Testis (tissue), 2 donors: ENCODE measurements around the gene PGAP2.

Experiments
- POLR2A ChIP-seq: fragments of 450-650 bp; IDR thresholded peaks from one replicate; pipeline ENCODE4 v1.6.1; 2017; ENCODE audit warnings: antibody characterized with exemption, mild to moderate bottlenecking, moderate library complexity
- TF ChIP-seq, protein P1 (sequence below), 3 experiments: fragments of 450-650 bp in 2 of 3; fragments of 200-600 bp in 1 of 3; sonication (generic) in 1 of 3; IDR thresholded peaks; one replicate each; pipeline ENCODE4 v1.5.1; 2016 to 2019; ENCODE audit warnings: antibody characterized with exemption in 3 of 3, mild to moderate bottlenecking in 2 of 3, moderate library complexity in 1 of 3

DNA sequence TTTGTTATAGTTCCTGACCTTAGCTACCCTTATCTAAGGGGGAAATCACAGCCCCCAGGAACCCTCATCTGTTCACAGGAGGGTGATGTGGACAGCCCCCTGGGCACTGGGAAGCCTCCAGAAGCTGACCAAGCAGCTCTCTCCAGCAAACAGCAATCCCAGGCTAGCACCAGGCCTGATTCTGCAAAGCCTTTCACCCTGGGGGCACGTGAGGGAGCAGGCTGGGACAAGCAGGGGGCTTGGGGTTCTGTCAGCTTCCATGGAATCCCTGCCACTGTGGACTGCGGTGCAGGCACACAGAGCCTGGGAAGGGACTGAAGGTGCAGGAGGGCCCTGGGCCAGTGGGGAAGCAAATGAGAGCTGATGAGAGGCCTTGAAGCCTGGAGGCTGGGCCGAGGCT, 2.1 kb downstream of the PGAP2 start:
- TF ChIP-seq, protein P1, sequence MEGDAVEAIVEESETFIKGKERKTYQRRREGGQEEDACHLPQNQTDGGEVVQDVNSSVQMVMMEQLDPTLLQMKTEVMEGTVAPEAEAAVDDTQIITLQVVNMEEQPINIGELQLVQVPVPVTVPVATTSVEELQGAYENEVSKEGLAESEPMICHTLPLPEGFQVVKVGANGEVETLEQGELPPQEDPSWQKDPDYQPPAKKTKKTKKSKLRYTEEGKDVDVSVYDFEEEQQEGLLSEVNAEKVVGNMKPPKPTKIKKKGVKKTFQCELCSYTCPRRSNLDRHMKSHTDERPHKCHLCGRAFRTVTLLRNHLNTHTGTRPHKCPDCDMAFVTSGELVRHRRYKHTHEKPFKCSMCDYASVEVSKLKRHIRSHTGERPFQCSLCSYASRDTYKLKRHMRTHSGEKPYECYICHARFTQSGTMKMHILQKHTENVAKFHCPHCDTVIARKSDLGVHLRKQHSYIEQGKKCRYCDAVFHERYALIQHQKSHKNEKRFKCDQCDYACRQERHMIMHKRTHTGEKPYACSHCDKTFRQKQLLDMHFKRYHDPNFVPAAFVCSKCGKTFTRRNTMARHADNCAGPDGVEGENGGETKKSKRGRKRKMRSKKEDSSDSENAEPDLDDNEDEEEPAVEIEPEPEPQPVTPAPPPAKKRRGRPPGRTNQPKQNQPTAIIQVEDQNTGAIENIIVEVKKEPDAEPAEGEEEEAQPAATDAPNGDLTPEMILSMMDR (IDR thresholded peaks at IDR 0.05) = no peak
- no peak for TF ChIP-seq POLR2A
